Stimulated activated CD8-positive, alpha-beta memory T cell treated with anti-CD3 and anti-CD28 coated beads, Interleukin-2, amount 100 ng/mL, for 1 hour (primary cell): ENCODE measurements around the gene PLEKHA1.

Experiments
- DNase-seq, 2 donors: peaks; one replicate each; pipeline ENCODE4 v3.0.0-alpha.2; 2020; ENCODE audit warnings: low read depth in 2 of 2

PLEKHA1 gene

DNA sequence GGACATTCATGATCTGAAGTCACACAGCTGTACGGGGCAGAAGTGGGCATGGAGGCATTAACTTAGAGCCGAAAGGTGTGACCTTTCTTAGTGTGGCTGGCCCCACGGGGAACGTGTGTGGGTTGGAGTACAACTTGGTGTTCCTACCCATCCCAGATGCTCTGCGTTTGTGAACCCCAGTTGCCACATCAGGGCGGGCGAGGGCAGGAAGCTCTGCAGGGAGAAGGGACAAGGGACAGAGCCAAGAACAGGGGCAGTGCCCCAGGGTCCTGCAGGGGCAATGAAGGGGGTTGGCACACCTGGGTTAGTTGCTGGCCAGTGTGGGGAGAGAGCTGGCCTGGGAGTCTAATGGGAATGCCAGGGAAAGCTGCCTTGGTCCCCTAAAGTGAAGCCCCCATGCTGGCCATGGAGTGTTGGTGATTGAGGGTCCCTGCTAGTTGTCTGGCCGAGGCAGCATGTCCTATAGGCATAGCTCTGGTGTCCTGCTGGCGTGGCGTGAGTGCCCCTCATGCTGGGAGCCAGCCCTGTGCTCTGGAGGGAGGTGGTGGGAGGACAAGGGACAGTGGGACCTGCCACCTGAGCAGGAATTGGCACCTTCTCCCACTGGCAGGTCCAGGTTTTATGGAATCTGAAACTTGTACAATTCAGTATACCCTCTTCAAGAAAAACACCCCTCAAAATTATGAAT lies 105.8 kb downstream of the PLEKHA1 start:
- DNase-seq, result no peak

DNA sequence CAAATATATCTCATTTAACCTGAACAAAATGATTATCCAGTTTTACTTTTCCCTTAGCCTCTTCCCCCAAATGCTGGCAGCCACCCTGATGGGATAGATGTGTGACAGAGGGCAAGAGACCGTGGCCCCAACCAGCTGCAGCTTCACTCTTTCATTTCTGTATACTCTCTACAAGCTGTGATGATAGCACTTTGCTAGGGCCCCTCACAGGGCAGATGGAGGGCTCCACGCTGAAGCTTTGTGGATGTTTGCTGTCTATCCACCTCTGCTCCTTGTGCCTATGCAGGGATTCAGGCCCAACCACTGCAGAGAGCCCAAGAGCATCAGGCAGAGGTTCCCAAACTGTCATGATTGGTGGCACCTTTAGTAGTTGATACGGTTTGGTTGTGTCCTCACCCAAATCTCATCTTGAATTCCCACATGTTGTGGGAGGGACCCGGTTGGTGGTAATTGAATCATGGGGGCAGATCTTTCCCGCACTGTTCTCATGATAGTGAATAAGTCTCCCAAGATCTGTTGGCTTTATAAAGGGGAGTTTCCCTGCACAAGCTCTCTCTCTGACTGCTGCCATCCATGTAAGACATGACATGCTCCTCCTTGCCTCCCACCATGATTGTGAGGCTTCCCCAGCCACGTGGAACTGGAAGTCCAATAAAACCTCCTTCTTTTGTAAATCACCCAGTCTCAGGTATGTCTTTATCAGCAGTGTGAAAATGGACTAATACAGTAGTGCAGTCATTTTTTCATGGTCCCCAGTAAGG lies 107.0 kb downstream of the PLEKHA1 start:
- DNase-seq, result no peak
